GM20000 (cell line): Measurements from ENCODE around the gene HEPN1.
"Not testable (repeated sequence)": the region's sequence is repeated elsewhere in the genome, so short reads cannot be mapped to it uniquely, and the experiment has no call there.

Experiments
- DNase-seq: peaks from one replicate; pipeline ENCODE4 v3.0.0; 2012; ENCODE audit warnings: low spot score
- CTCF ChIP-seq: IDR thresholded peaks from 2 replicates; pipeline ENCODE4 v1.5.1; 2012; ENCODE audit warnings: mild to moderate bottlenecking, control low read depth; ENCODE audit errors: extremely low read depth, missing control alignments

The HEPN1 gene

GRCh38 chr11:124953753-124954589 is 34.9 kb downstream of the HEPN1 start, which contains the start of gene CCDC15:
TSS of gene CCDC15 (plus strand) at chr11:124954202. CDS start at chr11:124954733, 531 bp downstream.
- DNase-seq, result peak; percentile 90
- no peak for TF ChIP-seq CTCF

GRCh38 chr11:124954590-124954955 is 35.5 kb downstream of the HEPN1 start:
- no peak for TF ChIP-seq CTCF
- no peak for DNase-seq

- TF ChIP-seq CTCF, result no peak
- DNase-seq, result no peak
These were observed 36.0 kb downstream of the HEPN1 start for GRCh38 chr11:124955035-124955434.

GRCh38 chr11:124961972-124962609 is 43.0 kb downstream of the HEPN1 start:
- TF ChIP-seq CTCF, result peak; percentile 51

GRCh38 chr11:124968197-124968596 is 49.1 kb downstream of the HEPN1 start:
- not testable (repeated sequence) for DNase-seq

More at GRCh38 chr11:124961972-124962609, 43.0 kb downstream of the HEPN1 start:
- DNase-seq, result peak; percentile 69
